22Rv1 (cell line): ENCODE results near the gene PABPN1.
"Not testable (repeated sequence)": the region's sequence is repeated elsewhere in the genome, so short reads cannot be mapped to it uniquely, and the experiment has no call there.

Experiments used
- H3K27ac ChIP-seq: fragments of 450-650 bp; 2 replicates; pipeline ENCODE4 v1.5.1; 2017
- ZFX ChIP-seq: fragments of 450-650 bp; IDR thresholded peaks from 2 replicates; pipeline ENCODE4 v1.6.1; 2017; ENCODE audit warnings: antibody characterized with exemption, borderline replicate concordance
- TF ChIP-seq, protein P1 (sequence below): fragments of 450-650 bp; IDR thresholded peaks from 2 replicates; pipeline ENCODE4 v1.5.1; 2017; ENCODE audit warnings: mild to moderate bottlenecking

Gene PABPN1, protein sequence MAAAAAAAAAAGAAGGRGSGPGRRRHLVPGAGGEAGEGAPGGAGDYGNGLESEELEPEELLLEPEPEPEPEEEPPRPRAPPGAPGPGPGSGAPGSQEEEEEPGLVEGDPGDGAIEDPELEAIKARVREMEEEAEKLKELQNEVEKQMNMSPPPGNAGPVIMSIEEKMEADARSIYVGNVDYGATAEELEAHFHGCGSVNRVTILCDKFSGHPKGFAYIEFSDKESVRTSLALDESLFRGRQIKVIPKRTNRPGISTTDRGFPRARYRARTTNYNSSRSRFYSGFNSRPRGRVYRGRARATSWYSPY

DNA sequence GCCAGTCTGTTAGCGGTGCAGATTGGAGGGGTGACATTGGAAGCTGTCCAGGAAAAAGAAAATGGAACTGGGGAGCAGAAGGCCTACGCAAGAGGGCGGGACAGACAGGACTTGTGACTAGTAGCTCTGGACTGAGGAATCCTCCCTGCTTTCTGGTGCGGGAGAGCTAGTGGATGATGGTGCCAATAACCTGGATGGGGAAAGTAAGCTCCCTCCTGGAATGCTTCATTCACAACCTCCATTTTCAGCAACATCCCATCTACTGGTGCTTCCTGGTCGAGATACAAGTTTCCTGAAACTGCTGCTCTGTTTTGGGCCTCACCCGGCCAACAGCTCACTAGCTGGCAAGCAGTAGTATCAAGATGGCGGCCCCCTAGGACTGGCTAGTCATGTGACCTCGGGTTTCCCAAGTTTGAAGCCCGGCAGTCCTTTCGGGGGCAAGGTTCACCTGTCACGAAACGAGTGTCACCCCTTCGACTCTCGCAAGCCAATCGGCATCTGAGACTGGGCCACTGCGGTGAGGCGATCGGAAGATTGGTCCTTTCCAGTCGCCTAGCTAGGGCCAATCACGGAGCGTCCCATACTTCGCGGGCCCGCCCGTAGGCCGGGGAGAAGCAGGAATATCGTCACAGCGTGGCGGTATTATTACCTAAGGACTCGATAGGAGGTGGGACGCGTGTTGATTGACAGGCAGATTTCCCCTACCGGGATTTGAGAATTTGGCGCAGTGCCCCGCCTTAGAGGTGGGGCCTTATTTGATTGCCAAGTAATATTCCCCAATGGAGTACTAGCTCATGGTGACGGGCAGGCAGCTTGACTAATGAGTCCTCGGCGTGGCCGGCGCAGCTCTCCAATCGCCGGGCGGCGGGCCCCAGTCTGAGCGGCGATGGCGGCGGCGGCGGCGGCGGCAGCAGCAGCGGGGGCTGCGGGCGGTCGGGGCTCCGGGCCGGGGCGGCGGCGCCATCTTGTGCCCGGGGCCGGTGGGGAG lies at the start of gene PABPN1:
PABPN1 (plus strand) TSS at position 874 of the 988 bp plus-strand sequence; CDS start at position 887, 13 bp downstream.
- H3K27ac ChIP-seq: peak within 1 kb of the TSS; percentile 96
- TF ChIP-seq, protein P1, sequence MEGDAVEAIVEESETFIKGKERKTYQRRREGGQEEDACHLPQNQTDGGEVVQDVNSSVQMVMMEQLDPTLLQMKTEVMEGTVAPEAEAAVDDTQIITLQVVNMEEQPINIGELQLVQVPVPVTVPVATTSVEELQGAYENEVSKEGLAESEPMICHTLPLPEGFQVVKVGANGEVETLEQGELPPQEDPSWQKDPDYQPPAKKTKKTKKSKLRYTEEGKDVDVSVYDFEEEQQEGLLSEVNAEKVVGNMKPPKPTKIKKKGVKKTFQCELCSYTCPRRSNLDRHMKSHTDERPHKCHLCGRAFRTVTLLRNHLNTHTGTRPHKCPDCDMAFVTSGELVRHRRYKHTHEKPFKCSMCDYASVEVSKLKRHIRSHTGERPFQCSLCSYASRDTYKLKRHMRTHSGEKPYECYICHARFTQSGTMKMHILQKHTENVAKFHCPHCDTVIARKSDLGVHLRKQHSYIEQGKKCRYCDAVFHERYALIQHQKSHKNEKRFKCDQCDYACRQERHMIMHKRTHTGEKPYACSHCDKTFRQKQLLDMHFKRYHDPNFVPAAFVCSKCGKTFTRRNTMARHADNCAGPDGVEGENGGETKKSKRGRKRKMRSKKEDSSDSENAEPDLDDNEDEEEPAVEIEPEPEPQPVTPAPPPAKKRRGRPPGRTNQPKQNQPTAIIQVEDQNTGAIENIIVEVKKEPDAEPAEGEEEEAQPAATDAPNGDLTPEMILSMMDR: no peak; the same call in 1 of the 2 replicates
- no peak for TF ChIP-seq ZFX

- TF ChIP-seq, protein P1: no peak
- TF ChIP-seq ZFX: no peak
Measured at GRCh38 chr14:23275412-23275811, 45.8 kb upstream of the PABPN1 start.

GRCh38 chr14:23277189-23277588 lies 44.1 kb upstream of the PABPN1 start:
- no peak for TF ChIP-seq ZFX
- TF ChIP-seq, protein P1: no peak
- H3K27ac ChIP-seq: no peak overlapping the region

More at GRCh38 chr14:23275412-23275811, 45.8 kb upstream of the PABPN1 start:
- no peak overlapping the region for H3K27ac ChIP-seq

- not testable (repeated sequence) for H3K27ac ChIP-seq
Measured at GRCh38 chr14:23277928-23278327, 43.3 kb upstream of the PABPN1 start.

DNA sequence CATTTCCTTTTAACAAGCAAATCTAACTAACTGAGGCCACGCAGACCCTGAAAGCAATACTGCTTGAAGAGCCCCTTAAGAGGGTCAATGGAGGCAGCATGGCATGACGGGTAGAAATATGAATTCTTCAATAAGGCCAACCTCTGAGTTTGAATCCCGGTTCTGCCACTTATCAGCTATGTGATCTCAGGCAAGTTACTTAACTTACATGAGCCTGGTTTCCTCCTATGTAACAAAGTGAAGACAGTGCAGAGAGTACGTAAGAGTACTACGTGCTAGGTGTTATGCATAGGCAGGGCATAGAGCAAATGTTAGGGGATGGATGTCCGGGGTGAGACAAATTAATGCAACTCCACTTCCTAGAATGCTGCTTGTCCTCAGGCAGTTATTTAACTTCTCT lies 40.0 kb upstream of the PABPN1 start:
- no peak overlapping the region for H3K27ac ChIP-seq
- TF ChIP-seq, protein P1: no peak
- no peak for TF ChIP-seq ZFX

GRCh38 chr14:23284654-23285529 lies 36.4 kb upstream of the PABPN1 start:
- peak overlapping the region; percentile 99 for H3K27ac ChIP-seq
- TF ChIP-seq, protein P1: no peak
- TF ChIP-seq ZFX: no peak

DNA sequence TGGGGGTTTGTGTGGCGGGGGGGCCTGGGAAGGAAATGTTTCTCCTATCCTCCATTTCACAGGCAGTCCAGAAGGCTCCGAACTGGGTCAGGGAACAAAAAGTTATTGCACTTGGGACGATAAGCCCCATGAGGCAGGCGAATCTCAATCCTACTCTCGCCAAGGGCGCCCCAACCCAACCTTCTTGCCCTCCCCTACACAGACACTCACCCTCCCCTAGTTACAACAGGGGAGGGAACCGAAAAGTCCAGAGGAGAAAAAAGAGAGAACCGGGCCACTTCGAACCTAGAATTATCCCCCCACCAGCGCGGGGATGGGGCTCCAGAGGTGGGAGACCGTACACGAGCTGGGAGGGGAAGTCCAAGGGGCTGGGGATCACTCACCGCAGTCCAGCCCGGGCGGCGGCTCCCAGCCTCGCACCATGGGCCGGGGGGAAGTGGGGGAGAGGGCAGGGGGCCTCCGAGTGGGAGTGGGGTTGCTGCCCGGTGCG lies 35.7 kb upstream of the PABPN1 start:
- no peak for TF ChIP-seq ZFX
- TF ChIP-seq, protein P1: no peak
- H3K27ac ChIP-seq: peak overlapping the region; percentile 99
